ENCODE data around the gene SETBP1.

Gene SETBP1

DNA sequence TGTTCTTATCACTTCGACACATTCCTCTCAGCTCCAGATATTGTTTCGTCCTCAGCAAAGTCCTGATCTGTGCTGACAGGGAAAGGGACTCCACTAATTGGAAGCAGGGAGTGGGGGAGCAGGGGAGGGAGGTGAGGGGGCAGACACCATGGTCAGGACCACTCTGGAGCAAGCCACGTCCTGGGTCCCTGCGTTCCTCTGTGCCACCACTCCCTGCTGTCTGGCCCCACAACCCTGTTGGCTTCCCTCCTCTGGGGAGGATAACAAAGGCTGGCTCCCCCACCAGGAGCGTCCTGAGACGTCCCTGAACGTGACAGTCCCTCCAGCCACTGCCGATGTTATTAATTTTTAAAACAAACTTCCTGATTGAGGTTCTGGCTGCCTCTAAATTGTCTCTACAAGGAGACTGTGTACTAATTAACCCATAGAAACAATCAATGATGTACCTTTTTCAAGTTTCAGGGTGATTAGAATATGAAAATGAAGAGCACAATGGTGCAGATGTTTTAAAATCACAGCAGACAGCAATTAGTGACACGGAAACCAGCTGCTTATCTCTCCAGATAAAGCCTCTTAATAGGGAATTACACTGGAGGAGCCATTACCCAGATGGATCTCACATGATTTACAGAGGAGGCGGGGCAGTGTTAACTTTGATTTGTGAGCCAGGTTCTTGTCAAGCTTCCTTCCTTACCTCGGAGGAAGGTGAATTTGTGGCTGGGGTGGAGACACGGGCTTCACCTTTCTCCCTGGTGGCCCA lies 257.5 kb downstream of the SETBP1 start:
- DNase-seq (ENCODE audit: low read depth), result no peak

DNA sequence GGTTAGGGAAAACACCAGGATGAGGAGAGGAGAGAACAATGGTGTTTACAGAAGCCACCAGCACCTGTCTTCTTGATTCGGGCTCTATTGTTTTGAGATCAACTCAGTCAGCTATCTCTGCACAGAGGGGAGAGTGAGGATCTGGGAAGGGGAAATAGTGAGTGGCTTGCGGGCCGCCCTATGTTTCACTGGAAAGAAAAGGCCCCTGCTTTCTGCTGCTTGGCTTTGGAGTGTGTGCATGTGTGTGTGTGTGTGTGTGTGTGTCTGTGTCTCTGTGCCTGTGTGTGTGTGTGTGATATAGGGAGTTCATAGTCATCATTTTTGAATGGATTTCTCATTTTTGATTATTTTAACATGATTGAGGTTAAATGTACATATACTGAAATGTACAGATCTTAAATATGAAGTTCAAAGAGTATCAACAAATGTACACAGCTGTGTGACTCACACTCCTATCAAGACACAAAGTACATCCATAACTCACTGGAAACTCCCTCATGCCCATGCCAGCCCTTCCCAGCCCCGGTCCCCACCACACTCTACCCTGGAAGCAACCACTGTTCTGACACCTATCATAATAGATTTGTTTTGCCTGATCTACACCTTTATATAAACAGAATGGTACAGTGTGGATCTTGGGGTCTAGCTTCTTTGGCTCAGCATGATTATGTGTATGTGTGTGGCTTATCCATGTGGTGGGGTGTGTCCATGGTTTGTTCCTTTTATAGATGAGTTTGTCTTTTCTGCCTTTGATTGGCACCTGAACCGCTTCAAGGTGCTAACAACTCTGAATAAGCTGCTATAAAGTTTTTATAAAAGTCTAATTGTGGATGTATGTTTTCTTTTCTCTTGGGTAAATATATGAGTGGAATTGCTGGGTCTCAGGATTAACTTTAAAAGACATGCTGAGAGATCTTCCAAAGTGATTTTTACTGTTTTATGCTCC lies 258.3 kb downstream of the SETBP1 start:
- DNase-seq (ENCODE audit: low read depth), result no peak

DNA sequence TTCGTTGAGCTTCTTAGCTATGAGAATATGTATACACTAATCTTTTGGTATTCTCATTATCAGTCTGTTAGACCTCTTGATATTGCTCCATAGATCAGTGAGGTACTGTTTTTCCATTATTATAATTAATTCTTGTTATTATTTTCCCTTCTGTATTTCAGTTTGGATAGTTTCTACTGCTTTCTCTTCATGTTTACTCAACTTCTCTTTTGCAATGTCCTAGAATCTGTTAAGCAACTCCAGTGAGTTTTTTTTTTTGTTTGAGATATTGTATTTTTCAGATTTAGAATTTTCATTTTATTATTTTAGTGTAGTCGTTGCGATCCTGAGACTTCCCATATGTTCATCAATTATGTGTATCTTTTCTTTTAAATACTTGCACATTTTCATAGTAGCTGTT lies 260.8 kb downstream of the SETBP1 start:
- DNase-seq (ENCODE audit: low read depth), result no peak

DNA sequence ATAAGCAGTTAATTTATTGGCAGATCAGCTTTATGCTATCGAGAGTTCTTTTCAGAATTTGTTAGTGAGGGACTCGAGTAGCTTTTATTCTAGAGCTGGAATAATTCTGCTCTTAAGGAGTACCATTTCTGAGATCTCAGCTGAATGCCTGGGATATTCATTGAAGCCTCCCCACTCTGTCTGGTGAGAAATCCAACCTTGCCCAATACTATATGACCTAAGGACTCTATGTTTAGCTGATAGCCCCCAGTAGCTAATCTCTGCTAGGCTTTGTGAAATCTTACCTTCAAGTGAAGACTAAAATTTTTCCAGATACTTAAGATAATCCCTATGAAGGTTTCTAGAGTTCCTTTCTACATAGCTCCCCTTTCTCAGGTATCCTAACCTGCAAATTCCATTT lies 261.4 kb downstream of the SETBP1 start:
- no peak for DNase-seq (ENCODE audit: low read depth)

DNA sequence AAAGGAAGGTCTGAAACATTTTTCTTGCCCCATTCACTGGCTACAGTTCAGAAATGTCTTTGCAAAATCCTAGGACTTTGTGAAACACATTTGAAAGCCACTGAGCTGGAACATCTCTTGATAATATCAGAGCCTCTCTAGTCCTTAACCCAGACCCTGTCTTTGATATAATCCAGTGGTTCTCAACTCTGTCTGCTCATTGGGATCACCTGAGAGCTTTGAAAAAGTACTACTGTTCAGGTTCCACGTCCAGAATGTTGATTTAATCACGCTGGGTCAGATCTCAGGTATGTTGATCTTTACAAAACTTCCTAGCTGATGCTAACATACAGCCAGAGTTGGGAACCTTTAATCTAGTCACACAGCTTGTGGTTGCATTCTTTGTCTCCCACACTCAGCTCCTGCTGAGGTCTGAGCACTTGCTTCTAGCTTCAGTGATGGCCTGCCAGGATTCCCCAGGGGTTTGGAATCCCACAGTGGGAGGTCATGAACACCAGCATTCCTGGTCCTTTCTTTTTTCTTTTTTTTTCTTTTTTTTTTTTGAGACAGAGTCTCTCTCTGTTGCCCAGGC lies 262.7 kb downstream of the SETBP1 start:
- peak; percentile 36 for DNase-seq (ENCODE audit: low read depth)

DNA sequence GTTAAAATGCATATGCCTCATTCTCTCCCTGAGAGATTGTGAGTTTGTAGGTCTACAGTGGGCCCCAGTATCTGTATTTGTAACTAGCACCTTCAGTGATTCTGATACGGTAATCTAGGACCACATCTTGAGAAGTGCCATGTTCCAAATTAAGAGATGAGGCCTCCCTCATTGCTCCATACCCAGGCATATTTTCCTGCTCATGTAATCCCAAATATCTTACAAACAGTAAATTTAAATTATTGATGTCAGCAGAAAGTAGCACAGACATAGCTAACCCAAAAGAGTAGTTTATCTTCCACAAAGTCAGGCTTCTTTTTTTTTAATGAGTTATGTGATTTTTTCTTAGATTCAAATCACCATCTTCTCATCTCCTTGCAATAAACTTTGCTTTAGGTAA lies 263.8 kb downstream of the SETBP1 start:
- DNase-seq (ENCODE audit: low read depth), result no peak

DNA sequence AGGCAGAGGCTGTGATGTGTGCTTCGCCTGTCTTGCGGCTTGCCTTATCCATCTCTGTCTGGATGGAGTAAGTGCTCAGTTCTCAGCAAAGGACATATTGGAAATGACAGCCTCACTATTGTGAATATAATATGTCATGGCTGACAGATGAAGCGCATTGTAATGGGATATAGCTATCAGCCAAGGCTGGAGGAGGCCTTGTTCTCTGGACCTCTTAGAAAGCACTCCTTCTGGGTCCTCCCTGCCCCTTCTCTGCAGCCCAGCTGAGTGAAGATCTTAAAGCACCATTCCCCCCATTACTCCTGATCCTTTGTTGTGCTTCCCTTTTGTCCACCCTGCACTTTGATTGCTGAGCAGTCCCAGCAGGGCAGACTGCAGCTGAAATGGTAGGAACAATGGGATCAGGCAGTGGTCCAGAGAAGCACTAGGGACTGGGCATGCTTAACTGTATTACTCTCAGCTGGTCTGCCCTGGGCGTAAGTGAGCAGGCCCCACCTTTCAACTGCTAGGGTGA lies 265.3 kb downstream of the SETBP1 start:
- DNase-seq (ENCODE audit: low read depth), result no peak

DNA sequence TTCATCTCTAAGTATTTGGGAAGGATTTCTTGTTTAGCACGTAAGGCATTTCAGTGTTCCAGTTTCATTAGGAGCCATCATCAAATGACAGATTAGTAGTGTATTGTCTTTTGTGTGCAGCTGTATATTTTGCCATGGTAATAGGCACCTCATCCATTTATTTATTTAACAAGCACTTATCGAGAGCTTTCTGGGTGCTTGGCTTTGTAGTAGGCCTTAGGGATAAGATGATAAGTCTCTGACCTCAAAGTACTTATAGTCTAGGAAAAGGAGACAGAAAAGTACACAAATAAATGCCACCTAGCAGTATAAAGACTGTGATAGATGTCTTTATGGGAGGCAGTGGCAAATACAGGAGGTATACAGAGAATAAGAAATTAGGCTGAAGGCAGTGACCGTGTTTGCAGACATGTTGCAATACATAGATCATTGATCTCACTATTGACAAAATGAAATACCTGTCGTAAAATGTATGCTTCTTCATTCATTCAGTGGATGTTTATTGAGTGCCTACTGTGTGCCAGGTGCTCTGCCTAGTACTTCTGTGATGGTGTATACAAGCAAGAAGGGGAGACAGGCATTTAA lies 265.9 kb downstream of the SETBP1 start:
- DNase-seq (ENCODE audit: low read depth), result no peak

DNA sequence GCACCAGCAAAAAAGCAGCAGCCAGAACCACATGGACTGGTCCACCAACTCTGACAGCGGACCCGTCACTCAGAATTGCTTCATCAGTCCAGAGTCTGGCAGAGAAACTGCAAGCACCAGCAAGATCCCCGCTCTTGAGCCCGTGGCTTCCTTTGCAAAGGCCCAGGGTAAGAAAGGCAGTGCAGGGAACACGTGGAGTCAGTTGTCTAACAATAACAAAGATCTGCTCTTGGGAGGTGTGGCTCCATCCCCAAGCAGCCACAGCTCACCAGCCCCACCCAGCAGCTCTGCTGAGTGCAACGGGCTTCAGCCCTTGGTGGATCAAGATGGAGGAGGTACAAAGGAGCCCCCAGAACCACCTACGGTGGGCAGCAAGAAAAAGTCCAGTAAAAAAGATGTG lies 269.3 kb downstream of the SETBP1 start:
- no peak for DNase-seq (ENCODE audit: low read depth)

DNA sequence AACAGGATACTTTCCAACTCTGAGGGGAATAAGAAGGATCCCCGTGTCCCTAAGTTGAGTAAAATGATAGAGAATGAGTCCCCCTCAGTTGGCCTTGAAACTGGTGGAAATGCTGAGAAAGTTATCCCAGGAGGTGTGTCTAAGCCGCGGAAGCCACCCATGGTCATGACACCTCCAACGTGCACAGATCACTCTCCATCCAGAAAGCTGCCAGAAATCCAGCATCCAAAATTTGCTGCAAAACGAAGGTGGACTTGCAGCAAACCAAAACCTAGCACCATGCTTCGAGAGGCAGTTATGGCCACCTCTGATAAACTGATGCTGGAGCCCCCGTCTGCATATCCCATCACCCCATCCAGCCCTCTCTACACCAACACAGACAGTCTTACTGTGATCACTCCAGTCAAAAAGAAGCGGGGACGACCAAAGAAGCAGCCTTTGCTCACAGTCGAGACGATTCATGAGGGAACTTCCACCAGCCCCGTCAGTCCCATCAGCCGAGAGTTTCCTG lies 270.1 kb downstream of the SETBP1 start:
- DNase-seq (ENCODE audit: low read depth), result no peak

DNA sequence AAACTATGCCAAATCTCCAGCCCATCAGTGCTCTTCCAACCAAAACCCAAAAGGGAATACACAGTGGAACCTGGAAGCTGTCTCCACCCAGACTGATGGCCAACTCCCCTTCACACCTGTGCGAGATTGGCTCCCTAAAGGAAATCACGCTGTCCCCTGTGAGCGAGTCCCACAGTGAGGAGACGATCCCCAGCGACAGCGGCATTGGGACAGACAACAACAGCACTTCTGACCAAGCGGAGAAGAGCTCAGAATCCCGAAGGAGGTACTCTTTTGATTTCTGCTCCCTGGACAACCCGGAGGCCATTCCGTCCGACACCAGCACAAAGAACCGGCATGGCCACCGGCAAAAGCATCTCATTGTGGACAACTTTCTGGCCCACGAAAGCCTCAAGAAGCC lies 271.1 kb downstream of the SETBP1 start:
- no peak for DNase-seq (ENCODE audit: low read depth)

DNA sequence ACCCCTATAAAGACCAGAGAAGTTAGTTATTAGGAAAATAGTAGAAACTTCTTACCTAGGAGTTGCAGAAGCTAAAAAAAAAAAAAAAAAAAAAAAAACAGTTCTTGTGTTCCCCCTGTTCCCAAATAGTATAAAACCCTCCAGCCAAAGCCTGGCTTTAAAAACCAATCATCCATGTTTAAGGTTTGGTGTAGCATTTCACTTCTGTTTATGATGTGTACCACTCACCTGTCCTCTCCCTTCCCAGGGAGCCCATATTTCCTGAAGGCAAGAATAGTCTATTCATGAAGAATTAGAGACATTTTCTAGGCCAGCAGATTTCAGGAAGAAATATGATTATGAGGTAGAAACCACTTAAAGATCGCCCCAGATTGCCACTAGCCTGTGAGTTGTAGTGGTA lies 273.6 kb downstream of the SETBP1 start:
- no peak for DNase-seq (ENCODE audit: low read depth)

DNA sequence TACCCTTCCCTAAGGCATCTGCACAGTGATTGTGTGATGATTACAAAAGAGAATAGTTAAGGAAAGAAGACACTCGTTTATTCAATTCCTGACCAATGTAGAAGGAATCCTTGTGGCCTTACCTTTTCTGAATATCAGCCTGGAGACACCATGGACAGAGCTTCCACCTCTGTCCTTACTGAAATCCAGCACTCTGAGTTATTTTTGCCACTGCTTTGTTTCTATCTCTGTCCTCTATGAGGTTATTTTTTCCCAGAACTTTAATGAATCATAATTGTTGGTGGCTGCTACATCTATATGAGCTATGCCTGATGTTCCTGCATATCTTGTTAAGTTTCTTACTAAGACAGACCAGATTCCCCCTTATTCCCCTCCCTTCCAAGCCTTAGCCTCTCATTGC lies 275.1 kb downstream of the SETBP1 start:
- no peak for DNase-seq (ENCODE audit: low read depth)

DNA sequence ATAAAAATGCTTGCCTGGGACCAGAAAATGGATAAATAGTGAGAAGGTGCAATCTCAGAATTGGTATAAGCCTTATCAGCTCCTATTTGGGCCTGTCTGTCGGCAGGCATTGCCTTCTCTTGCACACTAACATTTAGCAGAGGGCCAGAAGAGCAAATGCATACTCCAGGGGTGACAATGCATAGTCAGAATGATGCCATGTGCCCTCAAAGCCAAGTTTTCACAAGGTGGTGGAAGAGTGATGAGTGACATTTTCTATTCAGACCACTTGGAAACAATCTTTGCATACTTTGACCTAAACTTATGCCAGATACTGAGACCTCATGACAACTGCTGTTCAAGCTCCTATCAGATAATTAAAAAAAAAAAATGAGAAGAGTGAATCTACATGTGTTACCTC lies 276.3 kb downstream of the SETBP1 start:
- DNase-seq (ENCODE audit: low read depth), result no peak

DNA sequence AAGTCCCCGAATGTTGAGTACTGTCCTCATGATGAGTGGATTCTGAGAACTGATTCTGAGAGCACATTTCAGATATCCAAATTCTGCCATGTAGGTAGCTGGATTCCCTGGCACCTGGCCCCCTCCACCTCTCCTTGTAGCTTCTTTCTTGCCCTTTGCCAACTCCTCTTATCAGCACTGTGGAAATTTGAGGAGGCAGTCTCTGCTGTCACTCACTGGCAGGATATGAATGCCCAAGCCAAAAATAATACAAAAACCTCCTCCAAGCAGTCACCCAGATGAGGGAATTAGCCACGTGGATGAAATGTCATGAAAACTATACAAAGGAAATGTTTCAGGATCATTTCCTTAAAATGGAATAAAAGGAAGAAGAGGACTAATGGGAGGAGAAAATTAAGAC lies 276.8 kb downstream of the SETBP1 start:
- no peak for DNase-seq (ENCODE audit: low read depth)

DNA sequence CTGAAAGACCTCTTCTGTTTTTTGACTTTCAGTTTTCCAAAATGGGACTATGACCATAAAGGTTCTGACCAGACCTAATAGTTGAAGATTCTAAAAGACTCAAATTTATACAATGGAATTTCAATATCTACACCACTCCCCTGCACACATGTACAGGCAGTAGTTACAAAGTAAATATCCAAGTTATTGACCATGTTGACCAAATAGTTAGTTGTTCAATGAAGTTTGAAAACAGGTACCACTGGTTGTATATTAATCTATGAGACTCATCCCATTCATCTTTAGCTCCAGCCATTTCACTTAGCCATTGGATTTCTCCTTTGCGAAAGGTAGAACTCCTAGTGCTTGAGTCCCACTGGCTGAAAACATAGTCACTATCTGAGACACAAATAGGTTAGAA lies 277.4 kb downstream of the SETBP1 start:
- DNase-seq (ENCODE audit: low read depth), result no peak

DNA sequence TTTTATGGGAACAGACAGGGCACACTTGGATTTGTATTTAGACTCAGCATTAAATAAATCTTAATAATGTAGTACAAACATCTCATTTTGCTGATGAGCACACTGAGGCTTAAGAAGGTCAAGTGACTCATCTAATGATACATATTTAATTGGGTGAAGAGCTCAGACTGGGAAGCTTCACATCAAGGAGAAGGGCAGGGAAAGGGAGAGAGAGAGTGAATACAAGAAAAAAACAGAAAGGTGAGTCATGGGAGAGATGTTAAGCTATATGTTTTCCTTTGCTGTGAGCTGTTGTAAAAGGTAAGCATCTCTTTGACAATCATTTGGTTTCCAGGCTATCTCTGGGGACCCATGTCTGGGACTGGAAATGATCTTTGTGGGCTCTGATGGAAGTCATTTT lies 277.8 kb downstream of the SETBP1 start:
- DNase-seq (ENCODE audit: low read depth), result no peak

DNA sequence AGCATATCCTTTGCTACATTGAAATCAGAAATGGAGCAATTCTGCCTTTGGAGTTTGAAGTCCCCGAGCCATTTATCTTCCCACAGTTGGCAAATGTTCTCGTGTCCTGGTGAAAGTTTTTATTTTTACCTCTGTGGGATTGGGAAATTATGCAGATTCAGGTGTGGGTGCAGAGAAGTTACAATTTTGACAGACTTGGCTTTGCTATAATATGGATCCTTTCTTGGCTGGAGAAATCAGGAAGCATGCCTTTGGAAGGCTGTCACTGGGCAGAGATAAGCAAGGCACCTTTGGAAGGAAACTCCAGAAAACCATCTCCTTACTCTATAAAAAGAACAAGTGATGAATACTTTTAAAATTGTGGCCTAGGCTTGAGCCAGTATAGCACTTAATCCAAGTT lies 278.3 kb downstream of the SETBP1 start:
- no peak for DNase-seq (ENCODE audit: low read depth)

DNA sequence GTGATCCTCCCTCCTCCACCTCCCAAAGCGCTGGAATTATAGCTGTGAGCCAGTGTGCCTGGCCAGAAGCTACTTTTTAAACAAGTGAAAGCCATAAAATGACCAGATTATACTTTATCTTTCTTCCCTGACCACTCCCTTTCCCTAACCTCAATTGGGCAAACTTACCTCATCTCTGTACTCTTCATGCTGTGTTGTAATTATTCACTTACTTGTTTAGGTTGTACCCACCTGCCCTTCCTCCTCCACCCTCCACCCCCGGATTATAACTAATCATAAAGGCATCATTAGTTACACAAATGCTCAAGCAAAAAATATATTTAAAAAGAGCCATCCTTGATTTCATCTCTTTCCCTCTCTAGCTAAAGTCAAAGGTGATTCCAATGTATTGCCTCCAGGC lies 279.9 kb downstream of the SETBP1 start:
- DNase-seq (ENCODE audit: low read depth), result no peak

DNA sequence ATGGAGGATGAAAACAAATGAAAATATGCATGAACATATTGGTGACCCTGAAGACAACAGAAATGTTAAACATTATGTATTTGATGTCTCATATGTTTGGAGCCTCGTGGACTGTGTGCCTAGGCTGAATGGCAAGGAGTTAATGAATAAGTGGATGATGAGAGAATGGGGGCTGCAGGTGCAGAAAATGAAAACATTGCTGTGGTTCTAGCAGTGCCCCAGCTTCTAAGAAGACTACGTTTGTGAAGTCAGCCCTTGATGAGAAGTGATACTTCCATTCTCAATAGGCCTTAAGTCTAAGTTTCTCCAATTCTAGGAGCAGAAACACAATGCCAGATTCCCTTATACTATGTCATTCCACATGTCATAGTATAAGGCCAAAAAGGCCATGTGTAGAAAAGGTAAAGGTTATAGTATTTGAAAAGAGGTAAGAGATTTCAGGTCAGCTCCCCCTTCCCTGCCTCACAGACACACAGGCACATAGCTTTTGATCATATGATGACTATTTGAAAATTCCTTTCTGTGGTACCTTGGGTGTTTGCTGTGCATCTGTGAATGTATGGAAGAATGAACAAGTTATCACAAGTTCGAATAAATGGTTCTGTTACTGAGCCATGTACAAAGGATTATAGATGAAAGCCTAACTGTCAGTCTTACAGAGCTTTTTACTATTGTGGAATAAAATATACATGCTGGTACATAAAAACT lies 280.8 kb downstream of the SETBP1 start:
- DNase-seq (ENCODE audit: low read depth), result no peak

DNA sequence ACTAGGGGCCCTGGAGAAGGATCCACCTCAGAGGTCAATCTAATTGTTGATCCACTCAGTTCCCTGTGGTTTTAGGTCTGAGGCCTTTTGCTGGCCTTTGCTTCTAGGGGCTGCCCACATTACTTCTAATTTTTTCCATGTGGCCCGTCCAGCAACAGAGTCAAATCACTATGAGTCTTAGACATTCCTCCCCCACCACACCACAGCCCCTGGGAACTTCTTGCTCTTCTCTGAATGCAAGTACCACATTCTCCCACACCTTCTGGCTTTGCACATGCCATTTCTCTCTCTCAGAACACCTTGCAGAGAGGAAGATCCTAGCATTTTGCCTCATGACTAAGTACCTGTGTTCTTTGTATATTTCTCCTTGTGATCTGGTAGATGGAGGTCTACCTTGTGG lies 286.9 kb downstream of the SETBP1 start:
- DNase-seq (ENCODE audit: low read depth), result no peak

DNA sequence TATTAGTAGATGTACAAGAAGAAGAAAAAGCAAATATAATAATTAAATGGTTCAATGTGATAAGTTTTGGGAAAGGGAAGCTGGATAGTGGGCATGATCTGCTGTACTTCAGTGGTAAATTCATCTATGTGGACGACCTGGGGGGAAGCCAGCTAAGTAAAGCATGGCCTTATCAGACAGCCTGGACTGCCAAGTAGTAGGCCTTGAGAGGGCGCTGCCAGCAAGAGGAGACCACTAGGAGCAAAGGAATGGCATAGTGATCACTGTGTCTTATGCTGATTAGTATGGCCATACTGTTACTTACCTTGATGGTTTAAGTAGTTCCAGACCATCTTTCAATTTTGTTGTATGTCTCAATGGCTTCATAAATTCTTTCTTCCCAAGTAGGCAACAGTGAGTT lies 287.6 kb downstream of the SETBP1 start:
- no peak for DNase-seq (ENCODE audit: low read depth)

Measured in GM04503 (cell line).